DND-41 (cell line): ENCODE results near the gene HEY2.
"Not testable (repeated sequence)": the region's sequence is repeated elsewhere in the genome, so short reads cannot be mapped to it uniquely, and the experiment has no call there.

Experiments
- ATAC-seq: fragments of 200-7000 bp; cut with Tn5 transposase; 3 replicates; pipeline ENCODE4 v1.9.1; 2021; ENCODE audit warnings: low read depth; ENCODE audit not compliant: insufficient read depth
- DNase-seq: peaks from one replicate; pipeline ENCODE4 v3.0.0-alpha.2; 2020
- H2AFZ ChIP-seq: 2 replicates; pipeline ENCODE4 v1.6.0; 2012; ENCODE audit warnings: low read depth, low read length
- H3K27ac ChIP-seq: 2 replicates; pipeline ENCODE4 v1.5.1; 2012; ENCODE audit warnings: low read length, inconsistent platforms
- H3K27me3 ChIP-seq: fragments of 200-600 bp; sonication (generic); 2 replicates; pipeline ENCODE4 v1.6.0; 2012; ENCODE audit warnings: low read length, mild to moderate bottlenecking, inconsistent platforms; ENCODE audit not compliant: insufficient read depth, poor library complexity
- H3K36me3 ChIP-seq: 2 replicates; pipeline ENCODE4 v1.5.1; 2012; ENCODE audit warnings: low read length, inconsistent platforms; ENCODE audit not compliant: insufficient read depth
- H3K4me1 ChIP-seq: 2 replicates; pipeline ENCODE4 v1.5.1; 2012; ENCODE audit warnings: mild to moderate bottlenecking, low read length; ENCODE audit not compliant: insufficient read depth
- H3K4me2 ChIP-seq: 2 replicates; pipeline ENCODE4 v1.6.0; 2012; ENCODE audit warnings: mild to moderate bottlenecking, moderate library complexity, low read length, inconsistent platforms; ENCODE audit not compliant: insufficient read depth
- H3K4me3 ChIP-seq, 2 experiments: fragments of 200-600 bp in 1 of 2; shearing (Covaris generic) in 1 of 2; 2 replicates each; pipeline ENCODE4 v1.5.1; 2012 to 2016; ENCODE audit warnings: inconsistent platforms in 2 of 2, low read length in 2 of 2, mild to moderate bottlenecking in 2 of 2, low read depth in 1 of 2, moderate library complexity in 1 of 2
- H3K79me2 ChIP-seq: 2 replicates; pipeline ENCODE4 v1.6.0; 2012; ENCODE audit warnings: low read length, inconsistent platforms; ENCODE audit not compliant: insufficient read depth
- H3K9ac ChIP-seq: 2 replicates; pipeline ENCODE4 v1.6.0; 2012; ENCODE audit warnings: low read depth, mild to moderate bottlenecking, inconsistent platforms, low read length, moderate library complexity
- H3K9me3 ChIP-seq: 2 replicates; pipeline ENCODE4 v1.5.1; 2012; ENCODE audit warnings: low read length, moderate library complexity, mild to moderate bottlenecking, inconsistent platforms; ENCODE audit not compliant: insufficient read depth, severe bottlenecking
- H4K20me1 ChIP-seq: 2 replicates; pipeline ENCODE4 v1.6.0; 2012; ENCODE audit warnings: low read length; ENCODE audit not compliant: insufficient read depth
- CTCF ChIP-seq: IDR thresholded peaks from 2 replicates; pipeline ENCODE4 v1.5.1; 2012; ENCODE audit warnings: borderline replicate concordance, low read length, moderate library complexity, mild to moderate bottlenecking; ENCODE audit not compliant: poor library complexity, severe bottlenecking; ENCODE audit errors: extremely low read depth
- EZH2 ChIP-seq: IDR thresholded peaks from 3 replicates; pipeline ENCODE4 v1.6.1; 2012; ENCODE audit warnings: borderline replicate concordance, low read depth, mild to moderate bottlenecking, moderate library complexity, low read length, inconsistent platforms; ENCODE audit not compliant: severe bottlenecking

The HEY2 gene

GRCh38 chr6:125749173-125749864 is at the start of gene HEY2:
Gene HEY2 (plus strand): TSS chr6:125749632. CDS start chr6:125749777, 145 bp downstream.
- no peaks in the 10 kb centered on the region for H3K79me2 ChIP-seq
- peaks cover 16% of the 10 kb centered on the region for H3K27me3 ChIP-seq
- no peak within 1 kb of the TSS for H2AFZ ChIP-seq
- no peak within 1 kb of the TSS for H3K27ac ChIP-seq
- H3K4me1 ChIP-seq: peaks cover 13% of the 10 kb centered on the region
- no peak within 1 kb of the TSS for H3K9ac ChIP-seq
- ATAC-seq: no peak
- H3K4me2 ChIP-seq: no peak within 1 kb of the TSS
- H4K20me1 ChIP-seq: no peaks in the 10 kb centered on the region
- DNase-seq: no peak
- no peaks in the 10 kb centered on the region for H3K9me3 ChIP-seq
- no peak within 1 kb of the TSS for H3K4me3 ChIP-seq
- no peaks in the 10 kb centered on the region for H3K36me3 ChIP-seq
- no peak for TF ChIP-seq EZH2
- no peak for TF ChIP-seq CTCF

GRCh38 chr6:125700581-125701353 is 48.7 kb upstream of the HEY2 start:
- no peak overlapping the region for H3K4me2 ChIP-seq
- peaks cover 9% of the 10 kb centered on the region for H3K27me3 ChIP-seq
- no peak for DNase-seq
- no peaks in the 10 kb centered on the region for H4K20me1 ChIP-seq
- no peak overlapping the region for H2AFZ ChIP-seq
- no peak overlapping the region for H3K9ac ChIP-seq
- H3K4me3 ChIP-seq: no peak overlapping the region
- no peaks in the 10 kb centered on the region for H3K79me2 ChIP-seq
- no peak for TF ChIP-seq EZH2
- no peak for TF ChIP-seq CTCF
- H3K4me1 ChIP-seq: no peaks in the 10 kb centered on the region
- H3K27ac ChIP-seq: no peak overlapping the region
- no peak for ATAC-seq
- H3K9me3 ChIP-seq: no peaks in the 10 kb centered on the region
- no peaks in the 10 kb centered on the region for H3K36me3 ChIP-seq

GRCh38 chr6:125701354-125701668 is 48.1 kb upstream of the HEY2 start:
- DNase-seq (no peak), ATAC-seq (no peak)
- H3K9me3 ChIP-seq: no peaks in the 10 kb centered on the region
- no peaks in the 10 kb centered on the region for H3K79me2 ChIP-seq
- H3K4me2 ChIP-seq: no peak overlapping the region
- no peaks in the 10 kb centered on the region for H3K36me3 ChIP-seq
- H3K27me3 ChIP-seq: peaks cover 9% of the 10 kb centered on the region
- no peak overlapping the region for H3K27ac ChIP-seq
- no peaks in the 10 kb centered on the region for H4K20me1 ChIP-seq
- no peak for TF ChIP-seq EZH2
- no peak for TF ChIP-seq CTCF
- H2AFZ ChIP-seq: no peak overlapping the region
- no peak overlapping the region for H3K4me3 ChIP-seq
- H3K4me1 ChIP-seq: no peaks in the 10 kb centered on the region
- no peak overlapping the region for H3K9ac ChIP-seq

GRCh38 chr6:125703882-125704281 is 45.5 kb upstream of the HEY2 start:
- not testable (repeated sequence) for H3K9ac ChIP-seq, H3K4me2 ChIP-seq, H3K27me3 ChIP-seq, ATAC-seq, H2AFZ ChIP-seq, H4K20me1 ChIP-seq, H3K4me1 ChIP-seq, H3K4me3 ChIP-seq, DNase-seq, H3K9me3 ChIP-seq, H3K27ac ChIP-seq, H3K79me2 ChIP-seq, H3K36me3 ChIP-seq
